HG03442 (cell line): ENCODE measurements around the gene TANK.
A peak's percentile ranks its signal among the peaks of the same experiment; 100 is the strongest.

ENCODE experiments used
- ATAC-seq: cut with Tn5 transposase; IDR thresholded peaks from one replicate; pipeline ENCODE4 v1.9.1; 2021; ENCODE audit warnings: mild to moderate bottlenecking, moderate library complexity; ENCODE audit not compliant: unreplicated experiment

TANK gene

DNA sequence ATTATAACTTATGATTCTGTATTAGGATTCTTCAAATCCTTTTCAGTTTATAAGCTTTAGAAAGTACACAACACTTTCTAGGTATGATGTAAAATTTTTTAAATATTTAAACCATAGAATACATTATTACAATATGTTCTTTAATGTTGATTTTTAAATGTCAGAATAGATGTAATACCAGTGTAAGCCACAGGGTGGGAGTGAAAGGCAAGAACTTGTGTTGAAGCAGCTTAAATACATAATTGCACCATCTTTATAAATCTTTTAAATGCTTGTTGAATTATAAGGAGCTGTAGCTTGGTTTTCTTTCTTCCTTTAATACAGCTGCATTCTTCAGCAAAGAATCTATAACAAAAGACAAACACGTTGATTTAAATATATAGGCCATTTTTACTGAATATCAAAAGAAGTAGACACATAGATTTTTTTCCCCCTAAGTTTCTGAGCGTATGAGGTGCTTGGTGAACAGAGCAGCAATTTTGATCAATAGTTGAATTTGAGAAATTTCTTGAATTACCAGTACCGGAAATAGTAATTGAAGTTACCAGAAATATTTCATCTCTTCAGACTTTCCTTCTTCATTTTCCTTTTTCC, 63.0 kb downstream of the TANK start:
- ATAC-seq, result peak; percentile 79

DNA sequence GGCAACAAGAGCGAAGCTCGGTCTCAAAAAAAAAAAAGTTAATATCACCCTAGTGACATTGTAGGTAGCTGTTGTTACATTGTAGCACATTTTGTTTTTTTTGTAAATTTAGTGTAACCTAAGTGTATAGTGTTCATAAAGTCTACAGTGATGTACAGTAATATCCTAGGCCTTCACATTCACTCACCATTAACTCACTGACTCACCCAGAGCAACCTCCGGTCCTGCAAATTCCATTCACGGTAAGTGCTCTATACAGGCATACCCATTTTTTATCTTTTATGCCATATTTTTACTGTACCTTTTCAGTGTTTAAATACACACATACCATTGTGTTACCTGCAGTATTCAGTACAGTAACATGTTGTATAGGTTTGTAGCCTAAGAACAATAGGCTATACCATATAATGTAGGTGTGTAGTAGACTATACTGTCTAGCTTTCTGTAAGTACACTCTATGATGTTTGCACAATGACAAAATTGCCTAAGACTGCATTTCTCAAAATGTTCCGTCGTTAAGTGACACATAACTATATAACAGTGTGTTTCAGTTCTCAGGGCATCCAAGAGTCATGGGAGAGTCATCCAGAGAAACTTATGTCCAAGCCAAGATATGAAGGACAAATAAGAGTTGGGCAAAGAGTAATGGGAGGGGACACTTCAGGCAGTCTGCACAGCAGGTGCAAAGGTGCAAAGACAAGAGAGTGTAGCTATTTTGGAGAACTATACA, 68.4 kb downstream of the TANK start:
- no peak for ATAC-seq

DNA sequence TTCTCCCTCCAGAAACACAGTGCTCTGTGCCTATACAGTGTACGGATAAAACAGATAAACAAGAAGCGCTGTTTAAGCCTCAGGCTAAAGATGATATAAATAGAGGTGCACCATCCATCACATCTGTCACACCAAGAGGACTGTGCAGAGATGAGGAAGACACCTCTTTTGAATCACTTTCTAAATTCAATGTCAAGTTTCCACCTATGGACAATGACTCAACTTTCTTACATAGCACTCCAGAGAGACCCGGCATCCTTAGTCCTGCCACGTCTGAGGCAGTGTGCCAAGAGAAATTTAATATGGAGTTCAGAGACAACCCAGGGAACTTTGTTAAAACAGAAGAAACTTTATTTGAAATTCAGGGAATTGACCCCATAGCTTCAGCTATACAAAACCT, 70.7 kb downstream of the TANK start:
- no peak for ATAC-seq

DNA sequence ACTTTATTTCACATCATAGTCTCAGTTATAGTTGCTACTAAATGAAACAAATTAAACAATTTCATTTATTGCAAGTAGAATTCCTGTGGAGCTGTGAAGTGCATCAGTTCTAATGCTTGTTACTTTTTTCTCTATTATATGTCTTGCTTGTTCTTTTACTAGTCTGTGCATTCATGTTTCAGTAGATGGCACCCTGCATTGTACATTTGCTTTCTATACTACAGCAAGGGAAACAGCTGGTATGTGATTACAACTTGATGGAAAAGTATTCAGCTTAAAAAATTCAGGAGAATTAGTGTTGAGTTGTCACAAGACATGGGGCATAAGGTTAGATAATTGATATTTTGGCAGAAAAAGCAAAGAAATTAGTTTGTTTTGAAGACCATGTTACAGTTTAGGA, 72.3 kb downstream of the TANK start:
- no peak for ATAC-seq

DNA sequence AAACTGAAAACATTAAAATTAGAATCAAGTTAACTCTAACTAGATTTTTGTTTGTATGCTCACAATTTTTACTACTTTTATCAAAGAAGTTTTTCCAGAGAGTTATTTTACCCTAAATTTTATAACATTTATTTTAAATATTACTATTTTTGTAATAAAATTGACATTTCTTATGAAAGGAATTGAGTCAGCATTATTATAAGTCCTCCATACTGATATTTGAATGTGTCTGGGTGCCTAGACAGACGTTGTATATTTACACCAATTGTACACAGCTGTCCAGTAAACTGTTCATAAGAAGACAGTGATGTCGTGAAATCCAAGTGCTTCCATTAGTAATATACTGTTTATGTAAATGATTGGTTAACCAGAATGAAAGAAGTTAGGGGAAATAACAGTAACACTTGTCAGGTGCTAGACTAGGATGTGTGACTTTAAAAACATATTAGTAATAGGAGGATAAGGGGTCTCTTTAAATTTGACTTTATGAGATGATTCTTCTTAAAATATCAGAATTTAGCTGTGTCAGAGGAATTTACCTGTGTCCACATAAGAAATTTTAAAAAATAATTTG, 73.7 kb downstream of the TANK start:
- ATAC-seq, result peak; percentile 39

DNA sequence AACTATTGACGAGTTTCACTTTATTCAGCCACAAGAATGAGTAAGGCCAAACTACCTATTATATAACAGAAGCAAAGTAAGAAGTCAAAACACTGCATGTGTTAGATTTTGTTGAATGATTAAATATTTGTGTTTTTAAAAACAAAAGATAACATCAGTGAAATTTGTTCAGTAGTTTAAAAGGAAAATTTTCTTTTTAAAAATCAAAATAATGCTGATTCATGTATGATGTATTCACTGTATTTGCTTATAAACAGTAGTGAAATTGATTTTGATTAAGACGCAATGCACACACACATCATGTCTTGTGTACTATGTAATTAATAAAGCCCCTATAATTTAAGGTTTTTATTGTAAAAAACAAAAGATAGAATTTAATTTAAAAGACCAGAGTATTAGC, 74.4 kb downstream of the TANK start:
- ATAC-seq, result no peak

DNA sequence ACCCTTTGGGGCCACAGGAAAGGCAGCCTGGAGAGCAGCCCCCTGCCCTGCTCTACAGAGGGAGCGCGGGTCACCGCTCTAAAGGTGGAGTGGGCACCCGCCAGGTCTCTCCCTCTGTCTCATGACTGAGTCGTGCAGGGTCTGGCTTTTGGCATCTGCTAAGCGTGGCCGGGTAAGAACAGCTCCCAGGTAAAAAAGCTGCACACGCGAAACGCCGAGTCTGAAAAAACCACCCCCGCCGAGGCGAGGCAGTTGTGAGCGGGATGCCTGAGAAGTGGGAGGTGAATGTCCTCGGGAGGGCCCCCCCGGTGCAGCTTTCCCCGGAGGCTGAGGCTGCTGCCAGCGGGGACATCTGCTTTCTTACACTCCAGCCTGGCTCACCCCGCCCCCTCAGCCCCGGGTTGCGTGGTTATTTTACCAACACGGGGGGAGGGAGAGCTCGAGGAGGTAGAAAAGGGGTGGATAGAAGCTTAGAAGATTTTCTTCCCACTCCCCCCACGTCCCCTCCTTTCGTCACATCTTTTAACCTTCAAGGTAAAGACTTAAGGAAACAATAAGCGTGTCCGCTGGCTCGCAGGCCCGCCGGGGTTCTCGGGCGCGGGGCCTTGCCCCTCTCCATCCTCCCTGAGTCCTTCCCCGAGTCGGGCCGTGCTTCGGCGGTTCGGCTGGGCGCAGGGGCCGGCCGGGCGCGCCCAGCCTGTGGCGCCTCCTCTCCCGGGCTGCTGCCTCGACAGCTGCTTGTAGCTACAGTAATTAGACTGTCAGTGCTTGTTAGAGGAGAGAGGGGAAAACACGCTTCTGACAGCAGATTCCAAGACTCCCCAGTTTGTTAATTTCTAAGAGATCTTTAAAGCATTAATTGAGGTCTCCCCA, 77.4 kb downstream of the TANK start:
- peak; percentile 44 for ATAC-seq

DNA sequence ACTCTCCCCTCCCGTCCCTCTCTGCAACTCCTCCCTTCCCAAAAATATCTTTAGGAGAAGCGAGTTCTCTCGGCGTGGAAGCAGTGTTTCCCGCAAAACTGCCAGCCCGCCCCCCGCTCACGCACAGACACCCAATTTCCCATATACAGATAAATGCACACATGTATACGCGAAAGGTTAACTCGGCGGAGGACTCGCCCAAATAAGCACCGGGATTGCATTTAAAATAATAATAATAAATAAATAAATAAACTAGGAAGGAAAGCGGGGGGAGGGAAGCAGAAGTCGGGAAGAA, 78.0 kb downstream of the TANK start:
- ATAC-seq, result no peak

DNA sequence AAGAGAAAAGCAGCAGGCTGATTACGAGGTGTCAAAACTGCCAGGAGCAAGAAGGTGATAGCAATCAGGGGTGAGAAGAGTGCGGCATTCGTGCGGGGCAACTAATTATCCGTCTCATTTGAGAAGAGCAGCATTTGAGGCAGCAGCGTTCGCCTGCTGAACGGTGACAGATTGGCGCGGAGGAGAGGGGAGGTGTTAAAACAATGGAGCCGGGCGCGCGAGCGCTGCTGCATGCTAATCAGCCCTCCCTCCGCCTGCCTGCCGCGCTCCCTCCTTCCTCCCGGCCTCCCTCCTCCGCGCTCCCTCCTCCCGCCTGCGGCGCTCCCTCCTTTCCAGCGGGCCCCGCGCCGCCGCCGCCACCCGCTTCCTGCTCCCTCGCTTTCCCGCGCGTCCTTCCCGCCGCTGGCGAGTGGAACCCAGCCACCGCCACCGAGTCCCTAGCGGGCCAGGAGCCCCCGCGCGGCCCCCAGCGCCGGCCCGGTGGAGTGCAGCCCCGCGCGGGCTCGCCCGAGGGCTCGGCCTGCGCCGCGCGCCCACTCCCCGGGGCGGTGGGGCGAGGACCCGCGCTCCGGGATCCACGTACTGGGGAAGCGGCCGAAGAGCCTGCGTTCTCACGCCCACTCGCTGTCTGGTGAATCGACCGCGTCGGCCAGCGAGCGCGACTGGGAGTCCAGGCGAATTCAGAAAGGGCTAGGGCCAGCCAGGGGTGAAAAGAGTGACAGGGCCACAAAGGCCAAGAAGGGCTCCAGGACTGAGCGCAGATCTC, 78.5 kb downstream of the TANK start:
- ATAC-seq, result peak; percentile 34

DNA sequence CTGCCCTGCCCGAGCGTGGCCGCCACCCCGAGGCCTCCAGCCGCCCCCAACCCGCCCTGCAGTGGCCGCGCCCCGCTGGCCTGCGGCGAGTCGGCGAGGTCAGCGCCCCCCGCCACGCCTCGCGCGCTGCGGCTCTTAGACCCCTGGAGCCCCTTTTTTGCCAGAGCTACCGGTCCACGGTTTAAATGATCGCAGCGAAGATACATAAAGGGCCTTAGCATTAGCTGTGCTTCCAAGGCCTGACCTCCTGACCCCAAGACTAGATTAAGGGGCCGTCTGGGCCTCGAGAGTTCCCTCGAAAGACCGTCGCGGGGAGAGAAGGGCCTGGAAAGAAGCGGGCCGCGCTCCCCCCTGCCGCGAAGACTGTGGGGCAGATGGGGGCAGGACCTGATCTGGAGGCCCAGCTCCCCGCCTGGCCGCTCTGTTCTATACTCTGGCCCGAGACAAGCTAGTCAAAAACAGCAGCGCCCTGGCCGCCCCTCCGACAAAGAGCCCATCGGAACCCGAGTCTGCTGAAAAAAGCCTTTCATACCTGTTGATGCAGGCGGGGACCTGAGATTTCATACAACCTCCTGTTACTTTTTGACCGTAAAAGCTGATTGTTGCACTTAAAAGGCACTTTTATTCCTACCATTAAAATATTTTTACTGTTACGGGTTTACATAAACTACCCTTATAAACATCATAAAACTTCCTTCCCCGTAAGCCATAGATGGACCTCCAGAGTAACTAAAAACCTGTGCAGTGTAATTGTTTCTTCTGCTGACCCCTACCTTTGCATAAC, 79.3 kb downstream of the TANK start:
- ATAC-seq, result no peak

DNA sequence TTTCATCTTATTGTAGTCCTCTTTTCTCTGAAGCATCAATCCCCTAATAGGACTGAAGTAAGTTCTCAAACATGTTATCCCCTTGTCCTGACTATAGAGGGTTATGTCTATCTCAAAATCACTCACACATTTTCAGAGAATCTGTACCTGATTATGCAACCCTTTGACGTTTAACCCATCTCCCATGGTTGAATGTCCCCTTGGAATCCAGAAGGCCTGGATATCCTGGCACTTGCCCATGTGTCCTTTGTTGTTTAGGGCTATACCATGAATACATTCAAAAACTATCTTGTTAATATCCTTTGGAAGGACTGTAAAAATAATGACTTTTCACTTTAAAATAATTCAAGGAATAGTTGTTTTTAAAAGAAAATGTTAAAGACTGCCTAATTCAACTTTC, 81.7 kb downstream of the TANK start:
- ATAC-seq, result no peak

DNA sequence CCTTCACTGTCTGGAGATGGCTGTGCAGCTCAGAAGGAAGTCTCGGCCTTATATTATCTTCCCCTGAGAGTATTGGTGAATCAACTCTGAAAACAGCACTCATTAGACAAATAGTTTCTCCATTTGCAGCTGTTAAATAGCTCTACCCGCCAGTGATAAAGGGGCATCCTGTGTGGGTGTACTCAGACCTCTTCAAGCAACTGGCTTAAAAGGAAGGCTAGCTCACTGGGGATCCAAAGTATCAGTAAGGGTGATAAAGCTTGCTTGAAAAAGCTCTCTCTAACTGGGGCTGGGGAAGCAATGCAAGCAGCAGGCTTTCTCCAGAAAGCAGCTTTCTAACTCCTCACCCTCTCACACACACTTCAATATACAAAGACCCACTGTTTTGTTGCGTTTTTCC, 83.1 kb downstream of the TANK start:
- peak; percentile 29 for ATAC-seq

DNA sequence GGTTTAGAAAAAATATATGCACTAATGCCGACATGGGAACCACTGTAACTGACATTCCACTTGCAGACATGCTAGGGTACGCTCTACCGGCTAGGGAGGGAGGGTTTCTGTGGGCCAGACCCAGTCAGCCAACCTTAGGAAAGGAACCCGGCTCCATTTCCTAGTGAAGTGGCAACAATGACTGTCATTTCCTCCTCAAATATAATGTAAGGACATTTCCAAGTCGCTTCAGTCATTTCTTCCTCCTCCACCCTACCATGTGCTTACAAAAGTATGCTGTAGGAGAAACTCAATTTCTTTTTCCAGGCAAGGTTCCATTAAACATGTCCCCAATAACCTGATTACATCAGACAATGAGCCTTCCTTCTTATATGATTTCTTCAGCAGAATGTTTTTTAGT, 83.7 kb downstream of the TANK start:
- ATAC-seq, result no peak

DNA sequence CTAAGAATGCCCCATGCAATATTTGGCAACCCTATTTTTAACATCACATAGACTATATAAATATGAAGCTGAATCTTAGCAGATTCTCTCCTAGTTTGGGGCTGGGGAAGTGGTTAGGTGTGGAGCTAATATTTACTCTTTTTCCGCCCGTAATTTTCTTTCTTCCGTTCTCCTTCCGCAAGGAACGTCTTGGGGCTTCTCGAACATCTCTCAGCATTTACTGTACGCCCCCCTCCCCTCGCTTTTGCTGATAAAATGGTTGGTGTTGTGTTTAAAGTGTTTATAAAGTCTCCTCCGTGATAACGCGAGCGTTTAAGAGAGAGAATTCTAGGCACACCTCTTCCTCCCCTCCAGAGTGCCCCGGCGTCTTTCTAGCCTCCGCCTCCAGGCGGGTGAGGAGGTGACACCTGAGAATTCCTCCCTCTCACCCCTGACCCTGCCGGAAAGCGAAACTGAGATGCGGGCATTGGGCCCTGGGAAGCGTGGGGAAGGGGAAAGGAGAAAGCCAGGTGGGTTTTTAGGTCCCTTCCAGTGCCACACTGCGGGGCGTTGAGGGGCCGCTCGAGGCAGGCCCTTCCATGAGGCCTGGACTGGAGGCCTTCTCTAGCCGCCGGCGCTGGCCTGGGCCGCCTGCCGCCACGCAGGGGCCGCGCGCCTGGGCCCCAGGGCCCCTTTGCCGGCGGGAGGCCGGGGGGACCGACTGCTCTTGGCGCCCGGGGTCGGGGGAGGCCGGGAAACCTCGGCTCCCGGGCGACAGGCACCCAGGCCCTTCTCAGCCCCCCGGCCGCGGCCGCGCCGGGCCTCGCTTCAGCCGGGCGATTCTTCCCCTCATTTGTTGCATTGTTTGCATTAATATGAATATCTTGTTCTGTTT, 84.4 kb downstream of the TANK start:
- peak; percentile 86 for ATAC-seq

DNA sequence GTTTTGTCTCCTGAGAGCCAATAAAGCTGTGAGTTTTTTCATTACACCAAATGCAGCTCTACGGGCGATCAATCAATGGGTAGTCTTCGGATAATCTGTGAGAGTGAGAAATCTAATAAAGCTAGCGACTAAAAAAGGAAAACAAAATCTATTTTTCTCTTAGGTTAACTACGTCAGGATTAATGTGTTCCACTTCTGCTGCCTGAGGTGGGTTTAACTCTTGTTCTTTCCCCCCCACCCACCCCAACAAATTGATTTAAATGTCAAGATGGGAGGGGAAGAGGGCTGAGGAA, 85.0 kb downstream of the TANK start:
- ATAC-seq, result no peak

DNA sequence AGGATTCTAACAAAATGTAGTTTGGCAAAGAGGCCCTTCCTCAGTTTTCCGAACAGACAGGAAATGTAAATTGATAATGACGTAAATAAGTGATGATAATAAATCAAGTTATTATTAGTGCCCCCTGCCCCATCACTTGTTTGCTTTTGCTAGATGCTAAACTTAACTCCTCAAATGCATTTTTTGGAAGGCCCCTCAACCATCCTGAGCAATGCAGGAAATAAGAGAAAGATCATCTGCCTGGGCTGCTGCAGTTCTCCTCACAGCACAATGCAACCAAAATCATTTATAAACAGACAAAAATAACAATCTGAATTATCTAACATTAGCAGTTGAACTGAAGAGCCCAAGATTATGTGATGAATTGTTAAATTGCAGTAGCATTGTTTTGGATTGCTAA, 85.4 kb downstream of the TANK start:
- ATAC-seq, result no peak

DNA sequence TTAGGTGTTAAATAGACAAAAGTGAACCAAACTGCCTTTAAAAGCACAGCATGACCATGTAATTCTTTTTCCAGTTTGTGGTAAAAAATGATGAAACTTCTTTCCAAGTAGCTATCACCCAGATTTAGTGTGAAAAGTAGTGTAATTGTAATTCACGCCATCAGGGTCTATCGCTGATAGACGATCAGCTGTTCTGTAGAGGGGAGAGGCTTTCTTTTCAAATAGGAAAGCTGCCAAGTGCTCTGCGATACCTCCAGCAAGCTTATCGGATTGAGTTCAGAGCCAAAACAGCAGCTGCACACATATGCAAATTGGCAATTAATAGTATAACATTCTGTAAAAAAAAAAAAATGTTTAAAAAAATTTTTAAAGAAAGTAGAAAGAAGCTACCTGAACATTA, 86.1 kb downstream of the TANK start:
- ATAC-seq, result no peak

DNA sequence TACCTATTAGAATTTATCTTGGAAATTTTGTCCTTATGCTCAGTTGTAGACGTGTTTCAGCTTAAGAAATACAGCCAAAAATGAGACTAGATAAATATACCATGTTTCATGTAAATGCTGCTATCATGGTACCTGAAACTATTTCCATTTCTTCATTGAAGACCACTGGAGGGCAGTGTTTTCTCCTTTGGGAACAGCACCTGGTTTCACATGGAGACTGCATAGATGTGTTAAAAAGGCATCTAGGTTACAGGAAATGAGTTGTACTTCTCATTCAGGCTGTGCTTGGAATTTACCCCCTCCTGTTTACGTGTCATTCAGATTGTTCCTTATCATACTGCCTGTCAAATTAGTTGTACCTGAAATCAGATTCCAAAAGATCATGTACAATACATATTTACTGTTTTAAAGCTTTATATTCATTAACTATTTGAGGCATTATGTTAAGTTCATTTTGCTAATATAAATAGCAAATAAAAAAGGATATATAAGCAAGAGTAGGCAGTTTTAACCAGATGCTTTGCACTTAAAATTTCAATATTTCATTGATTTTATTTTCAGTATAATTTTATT, 90.7 kb downstream of the TANK start:
- ATAC-seq, result peak; percentile 75
